ENCODE data around the gene SECTM1.

DNA sequence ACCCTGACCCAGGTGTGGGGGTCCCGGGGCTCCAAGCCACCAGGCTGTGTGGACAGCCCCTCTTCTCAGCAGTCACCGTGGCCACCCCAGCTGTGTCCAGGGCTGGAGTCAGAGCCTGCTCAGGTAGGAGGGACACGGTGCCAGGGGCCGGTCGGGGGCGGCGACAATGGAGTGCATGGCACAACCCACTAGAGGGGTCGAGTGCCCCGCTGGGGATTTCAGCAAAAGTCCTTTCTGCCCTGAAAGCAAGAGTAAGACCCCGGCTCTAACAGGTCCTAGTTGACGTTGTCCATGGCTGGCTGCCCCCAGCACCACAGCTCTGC, 49.3 kb upstream of the SECTM1 start:
- TF ChIP-seq POLR2AphosphoS5 (IDR thresholded peaks at IDR 0.05; ENCODE audit: low read depth): no peak
- TF ChIP-seq EZH2 (IDR thresholded peaks at IDR 0.05; ENCODE audit: low read depth, unreplicated experiment): no peak
- TF ChIP-seq, protein P1, sequence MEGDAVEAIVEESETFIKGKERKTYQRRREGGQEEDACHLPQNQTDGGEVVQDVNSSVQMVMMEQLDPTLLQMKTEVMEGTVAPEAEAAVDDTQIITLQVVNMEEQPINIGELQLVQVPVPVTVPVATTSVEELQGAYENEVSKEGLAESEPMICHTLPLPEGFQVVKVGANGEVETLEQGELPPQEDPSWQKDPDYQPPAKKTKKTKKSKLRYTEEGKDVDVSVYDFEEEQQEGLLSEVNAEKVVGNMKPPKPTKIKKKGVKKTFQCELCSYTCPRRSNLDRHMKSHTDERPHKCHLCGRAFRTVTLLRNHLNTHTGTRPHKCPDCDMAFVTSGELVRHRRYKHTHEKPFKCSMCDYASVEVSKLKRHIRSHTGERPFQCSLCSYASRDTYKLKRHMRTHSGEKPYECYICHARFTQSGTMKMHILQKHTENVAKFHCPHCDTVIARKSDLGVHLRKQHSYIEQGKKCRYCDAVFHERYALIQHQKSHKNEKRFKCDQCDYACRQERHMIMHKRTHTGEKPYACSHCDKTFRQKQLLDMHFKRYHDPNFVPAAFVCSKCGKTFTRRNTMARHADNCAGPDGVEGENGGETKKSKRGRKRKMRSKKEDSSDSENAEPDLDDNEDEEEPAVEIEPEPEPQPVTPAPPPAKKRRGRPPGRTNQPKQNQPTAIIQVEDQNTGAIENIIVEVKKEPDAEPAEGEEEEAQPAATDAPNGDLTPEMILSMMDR (conservative IDR thresholded peaks at IDR 0.05; ENCODE audit: low read depth in 2 of 2): no peak
- TF ChIP-seq, protein P2, sequence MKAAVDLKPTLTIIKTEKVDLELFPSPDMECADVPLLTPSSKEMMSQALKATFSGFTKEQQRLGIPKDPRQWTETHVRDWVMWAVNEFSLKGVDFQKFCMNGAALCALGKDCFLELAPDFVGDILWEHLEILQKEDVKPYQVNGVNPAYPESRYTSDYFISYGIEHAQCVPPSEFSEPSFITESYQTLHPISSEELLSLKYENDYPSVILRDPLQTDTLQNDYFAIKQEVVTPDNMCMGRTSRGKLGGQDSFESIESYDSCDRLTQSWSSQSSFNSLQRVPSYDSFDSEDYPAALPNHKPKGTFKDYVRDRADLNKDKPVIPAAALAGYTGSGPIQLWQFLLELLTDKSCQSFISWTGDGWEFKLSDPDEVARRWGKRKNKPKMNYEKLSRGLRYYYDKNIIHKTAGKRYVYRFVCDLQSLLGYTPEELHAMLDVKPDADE (IDR thresholded peaks at IDR 0.05): no peak
- no peak for TF ChIP-seq EZH2phosphoT487 (IDR thresholded peaks at IDR 0.05; ENCODE audit: unreplicated experiment)
- no peak for TF ChIP-seq ZNF114 (CRISPR knock-in tag; IDR thresholded peaks at IDR 0.05)
- no peak for TF ChIP-seq JUNB (IDR thresholded peaks at IDR 0.05; ENCODE audit: unreplicated experiment)
- TF ChIP-seq, protein P3, sequence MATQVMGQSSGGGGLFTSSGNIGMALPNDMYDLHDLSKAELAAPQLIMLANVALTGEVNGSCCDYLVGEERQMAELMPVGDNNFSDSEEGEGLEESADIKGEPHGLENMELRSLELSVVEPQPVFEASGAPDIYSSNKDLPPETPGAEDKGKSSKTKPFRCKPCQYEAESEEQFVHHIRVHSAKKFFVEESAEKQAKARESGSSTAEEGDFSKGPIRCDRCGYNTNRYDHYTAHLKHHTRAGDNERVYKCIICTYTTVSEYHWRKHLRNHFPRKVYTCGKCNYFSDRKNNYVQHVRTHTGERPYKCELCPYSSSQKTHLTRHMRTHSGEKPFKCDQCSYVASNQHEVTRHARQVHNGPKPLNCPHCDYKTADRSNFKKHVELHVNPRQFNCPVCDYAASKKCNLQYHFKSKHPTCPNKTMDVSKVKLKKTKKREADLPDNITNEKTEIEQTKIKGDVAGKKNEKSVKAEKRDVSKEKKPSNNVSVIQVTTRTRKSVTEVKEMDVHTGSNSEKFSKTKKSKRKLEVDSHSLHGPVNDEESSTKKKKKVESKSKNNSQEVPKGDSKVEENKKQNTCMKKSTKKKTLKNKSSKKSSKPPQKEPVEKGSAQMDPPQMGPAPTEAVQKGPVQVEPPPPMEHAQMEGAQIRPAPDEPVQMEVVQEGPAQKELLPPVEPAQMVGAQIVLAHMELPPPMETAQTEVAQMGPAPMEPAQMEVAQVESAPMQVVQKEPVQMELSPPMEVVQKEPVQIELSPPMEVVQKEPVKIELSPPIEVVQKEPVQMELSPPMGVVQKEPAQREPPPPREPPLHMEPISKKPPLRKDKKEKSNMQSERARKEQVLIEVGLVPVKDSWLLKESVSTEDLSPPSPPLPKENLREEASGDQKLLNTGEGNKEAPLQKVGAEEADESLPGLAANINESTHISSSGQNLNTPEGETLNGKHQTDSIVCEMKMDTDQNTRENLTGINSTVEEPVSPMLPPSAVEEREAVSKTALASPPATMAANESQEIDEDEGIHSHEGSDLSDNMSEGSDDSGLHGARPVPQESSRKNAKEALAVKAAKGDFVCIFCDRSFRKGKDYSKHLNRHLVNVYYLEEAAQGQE (IDR thresholded peaks at IDR 0.05; ENCODE audit: unreplicated experiment): no peak
